ENCODE data around the gene HAPSTR1.

Gene HAPSTR1

DNA sequence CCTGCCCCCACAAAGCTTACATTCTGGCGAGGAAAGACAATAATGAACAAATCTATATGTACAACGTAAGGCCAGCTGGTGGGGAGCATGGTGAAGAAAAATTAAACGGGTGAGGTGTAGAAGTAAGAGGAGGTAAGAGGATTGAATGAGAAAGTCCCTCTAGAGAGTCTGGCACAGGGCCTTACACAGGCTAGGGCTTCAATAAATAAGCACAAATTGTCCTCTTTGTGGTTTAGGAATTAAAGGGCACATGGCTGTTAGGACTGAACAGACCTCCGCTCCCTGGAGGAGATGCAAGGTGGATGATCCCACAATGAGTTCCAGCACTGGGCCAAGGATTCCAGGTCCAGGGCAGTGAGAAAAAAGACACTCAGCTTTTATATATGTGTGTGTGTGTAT, 43.1 kb upstream of the HAPSTR1 start:
- TF ChIP-seq, protein P1, sequence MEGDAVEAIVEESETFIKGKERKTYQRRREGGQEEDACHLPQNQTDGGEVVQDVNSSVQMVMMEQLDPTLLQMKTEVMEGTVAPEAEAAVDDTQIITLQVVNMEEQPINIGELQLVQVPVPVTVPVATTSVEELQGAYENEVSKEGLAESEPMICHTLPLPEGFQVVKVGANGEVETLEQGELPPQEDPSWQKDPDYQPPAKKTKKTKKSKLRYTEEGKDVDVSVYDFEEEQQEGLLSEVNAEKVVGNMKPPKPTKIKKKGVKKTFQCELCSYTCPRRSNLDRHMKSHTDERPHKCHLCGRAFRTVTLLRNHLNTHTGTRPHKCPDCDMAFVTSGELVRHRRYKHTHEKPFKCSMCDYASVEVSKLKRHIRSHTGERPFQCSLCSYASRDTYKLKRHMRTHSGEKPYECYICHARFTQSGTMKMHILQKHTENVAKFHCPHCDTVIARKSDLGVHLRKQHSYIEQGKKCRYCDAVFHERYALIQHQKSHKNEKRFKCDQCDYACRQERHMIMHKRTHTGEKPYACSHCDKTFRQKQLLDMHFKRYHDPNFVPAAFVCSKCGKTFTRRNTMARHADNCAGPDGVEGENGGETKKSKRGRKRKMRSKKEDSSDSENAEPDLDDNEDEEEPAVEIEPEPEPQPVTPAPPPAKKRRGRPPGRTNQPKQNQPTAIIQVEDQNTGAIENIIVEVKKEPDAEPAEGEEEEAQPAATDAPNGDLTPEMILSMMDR (IDR thresholded peaks at IDR 0.05; ENCODE audit: extremely low read depth, insufficient read depth, missing control alignments): no peak
- in situ Hi-C loops (cut with MboI; ENCODE audit: low pct_unique_long_range_greater_than_20kb, low sequenced_read_pairs, unreplicated experiment): no loop called here
- DNase-seq (ENCODE audit: low spot score): no peak

DNA sequence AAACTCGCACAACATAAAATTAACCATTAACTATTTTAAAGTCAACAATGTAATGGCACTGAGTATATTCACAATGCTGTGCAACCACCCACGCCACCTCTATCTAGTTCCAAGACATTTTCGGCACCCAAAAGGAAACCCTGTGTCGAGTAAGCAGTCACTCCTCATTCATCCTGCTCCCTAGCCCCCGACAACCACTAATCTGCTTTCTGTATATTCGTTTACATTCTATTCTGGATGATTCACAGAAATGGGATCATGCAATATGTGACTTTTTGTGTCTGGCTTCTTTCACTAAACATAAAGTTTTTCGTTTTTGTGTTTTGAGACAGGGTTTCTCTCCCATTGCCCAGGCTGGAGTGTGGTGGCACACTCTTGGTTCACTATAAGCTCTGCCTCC, 42.2 kb upstream of the HAPSTR1 start:
- no peak for DNase-seq (ENCODE audit: low spot score)
- in situ Hi-C loops (cut with MboI; ENCODE audit: low pct_unique_long_range_greater_than_20kb, low sequenced_read_pairs, unreplicated experiment): no loop called here
- TF ChIP-seq, protein P1 (IDR thresholded peaks at IDR 0.05; ENCODE audit: extremely low read depth, insufficient read depth, missing control alignments): no peak

GRCh38 chr16:9050102-9050830, 41.2 kb upstream of the HAPSTR1 start:
- TF ChIP-seq, protein P1 (IDR thresholded peaks at IDR 0.05; ENCODE audit: extremely low read depth, insufficient read depth, missing control alignments): peak; percentile 63
- DNase-seq (ENCODE audit: low spot score): no peak
- in situ Hi-C loops (cut with MboI; ENCODE audit: low pct_unique_long_range_greater_than_20kb, low sequenced_read_pairs, unreplicated experiment): no loop called here

DNA sequence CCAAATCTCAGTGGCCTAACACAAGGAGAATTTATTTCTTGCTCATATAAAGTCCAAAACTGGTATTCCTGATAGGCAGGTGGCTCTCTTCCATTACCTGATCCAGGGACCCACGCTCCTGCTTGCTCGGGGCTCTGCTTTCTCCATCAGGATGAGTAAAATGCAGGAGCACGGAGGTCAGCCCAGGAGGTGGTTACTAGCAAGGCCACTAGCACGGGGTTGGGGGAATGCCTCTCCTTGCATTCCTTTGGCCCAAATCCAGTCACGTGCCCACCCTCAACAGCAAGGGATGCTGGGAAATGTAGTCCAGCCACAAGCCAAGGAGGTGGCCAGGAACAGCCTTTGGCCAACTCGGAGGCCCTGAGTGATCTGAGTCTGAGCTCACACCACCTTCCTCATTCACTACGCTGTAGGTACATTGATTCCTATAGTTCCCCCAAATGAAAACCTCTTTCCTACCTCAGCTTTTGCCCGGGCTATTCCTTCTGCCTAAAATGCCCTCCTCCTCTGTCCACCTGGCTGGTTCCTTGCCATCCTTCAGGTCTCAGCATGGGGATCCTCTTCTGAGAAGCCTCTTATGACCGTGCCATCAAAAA, 38.3 kb upstream of the HAPSTR1 start:
- DNase-seq (ENCODE audit: low spot score): no peak
- in situ Hi-C loops (cut with MboI; ENCODE audit: low pct_unique_long_range_greater_than_20kb, low sequenced_read_pairs, unreplicated experiment): no loop called here
- TF ChIP-seq, protein P1 (IDR thresholded peaks at IDR 0.05; ENCODE audit: extremely low read depth, insufficient read depth, missing control alignments): no peak

DNA sequence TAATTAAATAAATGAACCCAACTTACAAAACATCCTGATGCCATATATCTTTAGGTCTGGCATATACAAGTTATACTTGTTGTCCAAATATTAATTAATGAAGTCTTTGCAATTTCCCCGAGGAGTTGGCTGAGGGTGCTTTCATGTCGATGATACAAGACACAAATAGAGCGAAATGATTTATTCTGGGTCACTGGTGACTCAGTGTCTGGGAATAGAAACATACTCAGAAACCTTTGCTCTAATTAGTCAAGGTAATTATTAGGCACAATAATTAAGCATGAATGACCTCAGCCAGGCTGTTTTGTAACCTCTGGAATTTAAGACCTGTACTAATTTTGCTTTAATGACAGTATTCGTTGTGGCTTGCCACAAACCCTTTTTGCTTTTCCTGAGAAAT, 37.0 kb upstream of the HAPSTR1 start:
- in situ Hi-C loops (cut with MboI; ENCODE audit: low pct_unique_long_range_greater_than_20kb, low sequenced_read_pairs, unreplicated experiment): no loop called here
- TF ChIP-seq, protein P1 (IDR thresholded peaks at IDR 0.05; ENCODE audit: extremely low read depth, insufficient read depth, missing control alignments): no peak
- DNase-seq (ENCODE audit: low spot score): no peak

- no peak for DNase-seq (ENCODE audit: low spot score)
- TF ChIP-seq, protein P1 (IDR thresholded peaks at IDR 0.05; ENCODE audit: extremely low read depth, insufficient read depth, missing control alignments): no peak
- in situ Hi-C loops (cut with MboI; ENCODE audit: low pct_unique_long_range_greater_than_20kb, low sequenced_read_pairs, unreplicated experiment): no loop called here
These were observed 36.3 kb upstream of the HAPSTR1 start for GRCh38 chr16:9055115-9055514.

Data from GM13977 (cell line).